CD4-positive, alpha-beta T cell treated with Interleukin-6 for 4 hours (primary cell): ENCODE data around the gene ANK3.

ENCODE experiments used
- DNase-seq: peaks from one replicate; pipeline ENCODE4 v3.0.0-alpha.2; 2020; ENCODE audit warnings: mixed read lengths

ANK3 gene

GRCh38 chr10:60376221-60377041, 13.2 kb downstream of the ANK3 start:
- DNase-seq: no peak

- DNase-seq: no peak
Measured at GRCh38 chr10:60375293-60376004, 14.2 kb downstream of the ANK3 start.

- no peak for DNase-seq
Measured at GRCh38 chr10:60374836-60375235, 14.8 kb downstream of the ANK3 start.

- no peak for DNase-seq
Measured at GRCh38 chr10:60372436-60372835, 17.2 kb downstream of the ANK3 start.

- DNase-seq: no peak
Measured at GRCh38 chr10:60369547-60369930, 20.1 kb downstream of the ANK3 start.

GRCh38 chr10:60368875-60369546, 20.7 kb downstream of the ANK3 start:
- DNase-seq: no peak

GRCh38 chr10:60367901-60368300, 21.8 kb downstream of the ANK3 start:
- DNase-seq: no peak

- no peak for DNase-seq
Measured at GRCh38 chr10:60367431-60367830, 22.2 kb downstream of the ANK3 start.

- DNase-seq: no peak
Measured at GRCh38 chr10:60367024-60367423, 22.7 kb downstream of the ANK3 start.

GRCh38 chr10:60363187-60363586, 26.5 kb downstream of the ANK3 start:
- no peak for DNase-seq

- DNase-seq: no peak
Measured at GRCh38 chr10:60362461-60362860, 27.2 kb downstream of the ANK3 start.

GRCh38 chr10:60359066-60359465, 30.6 kb downstream of the ANK3 start:
- DNase-seq: no peak

GRCh38 chr10:60358282-60358681, 31.4 kb downstream of the ANK3 start:
- DNase-seq: no peak

GRCh38 chr10:60353519-60354258, 36.0 kb downstream of the ANK3 start:
- DNase-seq: no peak

- no peak for DNase-seq
Measured at GRCh38 chr10:60352105-60352504, 37.6 kb downstream of the ANK3 start.

- no peak for DNase-seq
Measured at GRCh38 chr10:60351191-60351853, 38.4 kb downstream of the ANK3 start.

GRCh38 chr10:60350400-60350799, 39.3 kb downstream of the ANK3 start:
- no peak for DNase-seq

- DNase-seq: no peak
Measured at GRCh38 chr10:60349426-60349825, 40.2 kb downstream of the ANK3 start.

- DNase-seq: no peak
Measured at GRCh38 chr10:60348982-60349381, 40.7 kb downstream of the ANK3 start.

GRCh38 chr10:60347270-60347669, 42.4 kb downstream of the ANK3 start:
- DNase-seq: no peak

- no peak for DNase-seq
Measured at GRCh38 chr10:60346661-60347060, 43.0 kb downstream of the ANK3 start.

GRCh38 chr10:60343254-60343653, 46.4 kb downstream of the ANK3 start:
- no peak for DNase-seq

- DNase-seq: no peak
Measured at GRCh38 chr10:60341969-60342368, 47.7 kb downstream of the ANK3 start.
